GM12891 (cell line): ENCODE data around the gene NMNAT2.

Experiments
- PAX5 ChIP-seq: IDR thresholded peaks from 2 replicates; pipeline ENCODE4 v1.6.1; 2011; ENCODE audit warnings: low read length, moderate library complexity, mild to moderate bottlenecking; ENCODE audit not compliant: insufficient read depth, severe bottlenecking
- POLR2A ChIP-seq: IDR thresholded peaks from 2 replicates; pipeline ENCODE4 v1.6.1; 2011; ENCODE audit warnings: low read depth, low read length, control low read depth
- POLR2AphosphoS5 ChIP-seq: IDR thresholded peaks from 2 replicates; pipeline ENCODE4 v1.6.1; 2011; ENCODE audit warnings: low read depth, low read length, control low read depth
- POU2F2 ChIP-seq: IDR thresholded peaks from 2 replicates; pipeline ENCODE4 v1.6.1; 2011; ENCODE audit warnings: low read depth, mild to moderate bottlenecking, control low read depth, low read length, moderate library complexity
- SPI1 ChIP-seq: IDR thresholded peaks from 2 replicates; pipeline ENCODE4 v1.6.1; 2011; ENCODE audit warnings: low read depth, low read length, control low read depth
- TAF1 ChIP-seq: IDR thresholded peaks from 2 replicates; pipeline ENCODE4 v1.6.1; 2011; ENCODE audit warnings: low read depth, low read length, control low read depth

GRCh38 chr1:183438060-183438459, 19.9 kb upstream of the NMNAT2 start:
- TF ChIP-seq POLR2AphosphoS5 (no peak), TAF1 (no peak), POLR2A (no peak), POU2F2 (no peak), PAX5 (no peak), SPI1 (no peak)
